Measurements from ENCODE around the gene EVL. TPM values are rescaled to one million over a fixed set of nuclear protein-coding genes. Genes with fewer than 3 reads are reported as not detected.

Gene EVL
- total RNA-seq, 1 donor: 16.6 TPM

GRCh38 chr14:100047600-100047999, 17.6 kb upstream of the EVL start:
- TF ChIP-seq, protein P1, sequence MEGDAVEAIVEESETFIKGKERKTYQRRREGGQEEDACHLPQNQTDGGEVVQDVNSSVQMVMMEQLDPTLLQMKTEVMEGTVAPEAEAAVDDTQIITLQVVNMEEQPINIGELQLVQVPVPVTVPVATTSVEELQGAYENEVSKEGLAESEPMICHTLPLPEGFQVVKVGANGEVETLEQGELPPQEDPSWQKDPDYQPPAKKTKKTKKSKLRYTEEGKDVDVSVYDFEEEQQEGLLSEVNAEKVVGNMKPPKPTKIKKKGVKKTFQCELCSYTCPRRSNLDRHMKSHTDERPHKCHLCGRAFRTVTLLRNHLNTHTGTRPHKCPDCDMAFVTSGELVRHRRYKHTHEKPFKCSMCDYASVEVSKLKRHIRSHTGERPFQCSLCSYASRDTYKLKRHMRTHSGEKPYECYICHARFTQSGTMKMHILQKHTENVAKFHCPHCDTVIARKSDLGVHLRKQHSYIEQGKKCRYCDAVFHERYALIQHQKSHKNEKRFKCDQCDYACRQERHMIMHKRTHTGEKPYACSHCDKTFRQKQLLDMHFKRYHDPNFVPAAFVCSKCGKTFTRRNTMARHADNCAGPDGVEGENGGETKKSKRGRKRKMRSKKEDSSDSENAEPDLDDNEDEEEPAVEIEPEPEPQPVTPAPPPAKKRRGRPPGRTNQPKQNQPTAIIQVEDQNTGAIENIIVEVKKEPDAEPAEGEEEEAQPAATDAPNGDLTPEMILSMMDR (IDR thresholded peaks at IDR 0.05; ENCODE audit: extremely low read depth, low read depth, low read length): no peak
- Histone ChIP-seq H2AFZ (ENCODE audit: low read length) (no peak overlapping the region), H3K36me3 (ENCODE audit: insufficient read depth, low read length) (no peaks in the 10 kb centered on the region), H3K79me2 (ENCODE audit: insufficient read depth, low read length) (peaks cover 7% of the 10 kb centered on the region), H3K27ac (ENCODE audit: low read depth, low read length) (no peak overlapping the region), H3K4me3 (ENCODE audit: insufficient read depth, low read length) (no peak overlapping the region), H3K9me3 (ENCODE audit: low read depth, low read length) (no peaks in the 10 kb centered on the region), H4K20me1 (ENCODE audit: insufficient read depth, low read length) (no peaks in the 10 kb centered on the region), H3K27me3 (ENCODE audit: insufficient read depth, low read length) (no peaks in the 10 kb centered on the region), H3K4me1 (ENCODE audit: insufficient read depth, low read length) (peaks cover 28% of the 10 kb centered on the region), H3K4me2 (ENCODE audit: insufficient read depth, low read length) (no peak overlapping the region)
- DNase-seq (ENCODE audit: insufficient read length, low spot score, missing footprints): no peak

- Histone ChIP-seq H3K79me2 (ENCODE audit: insufficient read depth, low read length) (peaks cover 10% of the 10 kb centered on the region), H4K20me1 (ENCODE audit: insufficient read depth, low read length) (no peaks in the 10 kb centered on the region), H2AFZ (ENCODE audit: low read length) (no peak overlapping the region), H3K4me2 (ENCODE audit: insufficient read depth, low read length) (peak overlapping the region; percentile 30), H3K9me3 (ENCODE audit: low read depth, low read length) (no peaks in the 10 kb centered on the region), H3K27ac (ENCODE audit: low read depth, low read length) (peak overlapping the region; percentile 65), H3K4me3 (ENCODE audit: insufficient read depth, low read length) (no peak overlapping the region), H3K4me1 (ENCODE audit: insufficient read depth, low read length) (peaks cover 28% of the 10 kb centered on the region), H3K36me3 (ENCODE audit: insufficient read depth, low read length) (no peaks in the 10 kb centered on the region), H3K27me3 (ENCODE audit: insufficient read depth, low read length) (no peaks in the 10 kb centered on the region)
- TF ChIP-seq, protein P1 (IDR thresholded peaks at IDR 0.05; ENCODE audit: extremely low read depth, low read depth, low read length): no peak
- DNase-seq (ENCODE audit: insufficient read length, low spot score, missing footprints): no peak
Measured at GRCh38 chr14:100048786-100049185, 16.4 kb upstream of the EVL start.

DNA sequence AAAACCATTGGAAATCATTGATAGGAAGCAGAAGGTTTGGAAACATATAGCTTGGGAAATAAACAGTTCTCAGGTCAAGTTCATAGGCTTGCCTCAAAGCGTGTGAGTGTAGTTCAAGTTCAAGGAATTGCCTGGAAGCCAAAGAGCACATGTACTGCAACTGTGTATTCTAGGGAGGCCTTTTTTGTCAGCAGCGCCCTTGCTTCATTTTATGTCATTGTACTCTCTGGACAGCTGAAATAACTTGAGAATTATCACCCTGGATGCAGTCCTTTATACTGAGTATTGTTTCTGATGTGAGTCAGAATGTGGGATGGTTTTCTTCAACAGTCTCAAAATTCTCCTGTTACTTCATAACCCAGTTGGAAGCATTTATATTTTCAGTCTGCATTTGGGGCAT, 16.0 kb upstream of the EVL start:
- Histone ChIP-seq H3K79me2 (ENCODE audit: insufficient read depth, low read length) (peaks cover 10% of the 10 kb centered on the region), H4K20me1 (ENCODE audit: insufficient read depth, low read length) (no peaks in the 10 kb centered on the region), H3K36me3 (ENCODE audit: insufficient read depth, low read length) (no peaks in the 10 kb centered on the region), H3K9me3 (ENCODE audit: low read depth, low read length) (no peaks in the 10 kb centered on the region), H3K4me2 (ENCODE audit: insufficient read depth, low read length) (peak overlapping the region; percentile 30), H3K4me3 (ENCODE audit: insufficient read depth, low read length) (no peak overlapping the region), H2AFZ (ENCODE audit: low read length) (no peak overlapping the region), H3K27ac (ENCODE audit: low read depth, low read length) (peak overlapping the region; percentile 65), H3K27me3 (ENCODE audit: insufficient read depth, low read length) (no peaks in the 10 kb centered on the region), H3K4me1 (ENCODE audit: insufficient read depth, low read length) (peaks cover 28% of the 10 kb centered on the region)
- TF ChIP-seq, protein P1 (IDR thresholded peaks at IDR 0.05; ENCODE audit: extremely low read depth, low read depth, low read length): no peak
- peak; percentile 80 for DNase-seq (ENCODE audit: insufficient read length, low spot score, missing footprints)

- DNase-seq (ENCODE audit: insufficient read length, low spot score, missing footprints): no peak
- Histone ChIP-seq H3K27ac (ENCODE audit: low read depth, low read length) (no peak overlapping the region), H3K79me2 (ENCODE audit: insufficient read depth, low read length) (peaks cover 8% of the 10 kb centered on the region), H3K27me3 (ENCODE audit: insufficient read depth, low read length) (no peaks in the 10 kb centered on the region), H3K4me2 (ENCODE audit: insufficient read depth, low read length) (no peak overlapping the region), H3K4me1 (ENCODE audit: insufficient read depth, low read length) (peaks cover 19% of the 10 kb centered on the region), H3K9me3 (ENCODE audit: low read depth, low read length) (no peaks in the 10 kb centered on the region), H2AFZ (ENCODE audit: low read length) (no peak overlapping the region), H3K36me3 (ENCODE audit: insufficient read depth, low read length) (no peaks in the 10 kb centered on the region), H3K4me3 (ENCODE audit: insufficient read depth, low read length) (no peak overlapping the region), H4K20me1 (ENCODE audit: insufficient read depth, low read length) (no peaks in the 10 kb centered on the region)
- TF ChIP-seq, protein P1 (IDR thresholded peaks at IDR 0.05; ENCODE audit: extremely low read depth, low read depth, low read length): no peak
Measured at GRCh38 chr14:100051103-100051502, 14.1 kb upstream of the EVL start.

Data from osteoblast (primary cell).